ENCODE data around the gene LRRC27. TPM values are rescaled to one million over a fixed set of nuclear protein-coding genes. Genes with fewer than 3 reads are reported as not detected.

Gene LRRC27
- polyA plus RNA-seq, 4 donors, result 19.9 to 32.5 (median 26.5) TPM

DNA sequence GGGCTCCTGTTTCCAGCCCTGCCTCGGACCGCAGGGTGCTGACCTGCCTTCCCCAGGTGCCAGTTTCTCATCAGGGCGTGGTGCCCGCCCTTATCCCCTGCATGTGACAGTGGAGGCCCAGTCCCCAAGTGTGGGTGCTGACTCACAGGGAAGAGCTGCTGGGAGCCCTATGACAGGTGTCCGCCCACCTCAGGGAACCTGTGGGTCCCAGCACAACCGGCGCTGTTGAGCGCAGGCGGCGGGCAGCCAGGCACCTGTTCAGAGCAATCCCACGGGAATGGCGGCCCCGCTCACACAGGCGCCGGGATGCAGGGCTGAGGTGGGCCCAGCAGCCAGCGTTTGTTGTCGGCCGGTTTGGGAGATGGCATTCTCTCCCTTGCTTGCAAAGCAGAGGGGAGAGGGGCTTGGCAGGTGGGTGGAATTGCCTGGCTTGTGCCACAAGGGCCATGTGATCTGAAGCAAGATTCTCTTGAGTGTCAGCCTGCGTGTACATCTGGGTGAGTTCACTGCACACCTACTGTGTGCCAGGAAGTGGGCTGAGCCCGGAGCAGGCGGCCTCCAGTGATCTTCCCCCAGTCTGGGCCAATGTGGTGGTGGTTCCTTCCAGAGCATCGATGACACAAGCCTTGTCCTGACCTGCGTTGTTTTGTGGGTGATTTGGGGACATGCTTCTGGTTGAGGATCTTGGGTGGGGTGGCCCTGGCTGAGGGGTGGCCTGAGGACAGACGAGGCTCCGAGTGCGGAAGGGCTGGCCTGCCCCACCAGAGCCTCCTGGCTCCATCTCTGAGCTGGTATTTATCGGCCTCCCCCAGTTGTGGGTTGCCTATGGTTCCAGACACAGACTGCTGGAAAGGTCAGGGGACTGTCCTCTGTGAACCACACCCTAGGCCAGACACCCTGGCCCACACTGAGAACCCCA is 67.4 kb downstream of the LRRC27 start:
- DNase-seq (ENCODE audit: low read depth in 4 of 4, low spot score in 2 of 4), result no peak

DNA sequence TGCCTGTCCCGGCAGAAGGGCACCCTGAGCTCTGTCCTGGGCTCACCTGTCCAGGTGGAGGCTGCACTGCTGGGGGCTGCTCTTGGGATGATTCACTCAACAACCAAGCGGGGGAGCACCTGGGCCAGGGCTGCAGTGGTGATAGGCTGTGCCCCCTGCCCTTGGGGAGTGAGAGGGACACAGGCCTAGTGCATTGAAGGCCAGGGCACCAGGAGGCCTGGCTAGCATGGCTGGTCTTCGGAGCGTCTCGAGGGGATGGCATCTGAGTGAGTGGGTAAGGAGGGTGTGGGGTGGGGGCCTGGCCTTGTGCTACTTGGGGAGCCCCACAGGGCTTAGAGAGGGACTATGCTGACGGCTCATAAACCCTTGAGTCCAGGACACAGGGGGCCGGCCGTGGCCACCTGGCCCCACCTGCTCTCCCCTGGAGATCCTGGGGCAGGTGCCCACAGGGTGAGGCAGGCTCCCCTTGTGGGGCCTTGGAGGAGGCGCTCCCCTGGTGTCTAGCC is 68.1 kb downstream of the LRRC27 start:
- DNase-seq (ENCODE audit: low read depth in 4 of 4, low spot score in 2 of 4), result no peak

DNA sequence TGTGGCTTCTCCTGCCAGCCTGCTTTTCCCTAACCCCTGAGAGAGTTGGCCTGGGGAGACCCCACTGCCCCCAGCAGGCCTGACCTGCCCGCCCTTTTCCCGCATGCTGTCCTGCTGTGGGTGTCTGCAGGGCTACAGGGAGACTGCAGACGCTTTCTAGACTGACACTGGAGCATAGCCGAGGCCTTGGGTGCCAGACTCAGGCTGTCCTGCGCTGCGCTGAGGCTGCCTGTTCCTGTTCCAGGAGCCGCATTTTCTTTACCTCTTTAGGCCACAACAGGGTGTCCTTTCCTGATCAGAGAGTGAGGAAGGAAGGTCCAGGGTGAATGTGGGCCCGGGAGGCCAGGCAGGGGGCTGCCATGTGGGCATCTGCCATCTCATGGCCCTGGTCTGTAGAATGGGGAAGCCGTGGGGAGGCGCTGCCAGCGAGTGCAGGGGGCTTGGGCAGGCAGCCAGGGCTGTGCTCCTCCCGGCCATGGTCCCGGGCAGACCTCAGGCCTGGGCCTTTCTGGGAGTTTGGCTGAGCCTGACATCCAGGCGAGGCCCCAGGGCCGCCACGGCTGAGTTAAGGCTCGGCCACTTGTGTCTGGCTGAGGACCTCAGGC is 68.7 kb downstream of the LRRC27 start:
- no peak for DNase-seq (ENCODE audit: low read depth in 4 of 4, low spot score in 2 of 4)

DNA sequence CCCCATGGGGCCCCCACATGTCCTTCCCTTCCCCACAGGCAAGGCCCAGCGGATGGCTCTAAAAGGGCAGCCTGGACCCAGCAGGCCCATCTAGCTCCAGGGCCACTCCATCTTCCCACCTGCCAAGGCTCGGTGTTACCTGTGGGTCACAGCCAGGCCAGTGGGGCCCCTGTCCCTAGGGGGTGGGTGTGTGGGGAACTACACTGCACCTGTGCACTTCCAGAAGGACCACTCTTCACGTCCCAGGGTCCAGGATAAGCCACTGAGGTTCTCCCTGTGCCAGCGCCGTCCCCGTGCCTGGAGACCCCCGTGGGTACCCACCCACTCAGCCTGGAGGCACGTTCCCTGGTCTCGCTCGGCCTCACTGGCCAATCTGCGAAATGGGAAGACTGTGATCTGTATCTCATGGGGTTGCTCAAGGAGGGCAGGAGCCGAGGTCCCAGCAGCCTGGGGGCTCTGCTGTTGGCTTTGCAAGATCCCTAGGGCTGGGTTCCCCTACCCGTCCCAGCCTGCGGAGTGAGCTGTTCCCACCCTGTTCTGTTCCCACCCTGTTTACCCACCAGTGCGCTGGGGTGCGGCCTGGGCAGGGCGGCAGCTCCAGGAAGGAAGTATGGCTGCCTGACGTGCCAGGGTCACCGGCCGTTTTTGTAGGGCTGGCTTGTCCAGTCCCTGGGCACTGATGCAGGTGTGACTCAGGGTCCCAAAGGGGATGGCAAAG is 69.6 kb downstream of the LRRC27 start:
- no peak for DNase-seq (ENCODE audit: low read depth in 4 of 4, low spot score in 2 of 4)

DNA sequence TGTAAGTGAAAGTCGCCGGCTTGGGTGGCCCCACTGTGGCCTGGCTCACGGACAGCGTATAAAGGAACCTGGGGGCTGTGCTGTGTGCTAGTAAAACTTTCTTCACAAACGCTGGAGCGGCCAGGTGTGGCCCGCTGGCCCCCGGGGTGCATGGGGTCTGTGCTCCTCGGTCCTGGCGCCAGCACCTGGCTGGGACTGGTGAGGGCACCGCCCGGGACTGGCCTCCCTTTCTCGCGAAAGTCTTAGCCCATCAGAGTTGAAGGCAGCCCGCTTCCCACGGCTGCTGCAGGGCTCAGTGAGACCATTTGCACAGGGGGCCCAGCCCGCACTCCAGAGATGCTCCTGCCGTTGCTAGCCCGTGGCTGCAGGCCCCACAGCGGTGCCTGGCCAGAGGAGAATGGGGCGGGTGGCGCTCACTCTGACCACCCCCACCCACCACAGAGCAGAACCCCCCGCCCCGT is 70.8 kb downstream of the LRRC27 start:
- DNase-seq (ENCODE audit: low read depth in 4 of 4, low spot score in 2 of 4), result no peak

DNA sequence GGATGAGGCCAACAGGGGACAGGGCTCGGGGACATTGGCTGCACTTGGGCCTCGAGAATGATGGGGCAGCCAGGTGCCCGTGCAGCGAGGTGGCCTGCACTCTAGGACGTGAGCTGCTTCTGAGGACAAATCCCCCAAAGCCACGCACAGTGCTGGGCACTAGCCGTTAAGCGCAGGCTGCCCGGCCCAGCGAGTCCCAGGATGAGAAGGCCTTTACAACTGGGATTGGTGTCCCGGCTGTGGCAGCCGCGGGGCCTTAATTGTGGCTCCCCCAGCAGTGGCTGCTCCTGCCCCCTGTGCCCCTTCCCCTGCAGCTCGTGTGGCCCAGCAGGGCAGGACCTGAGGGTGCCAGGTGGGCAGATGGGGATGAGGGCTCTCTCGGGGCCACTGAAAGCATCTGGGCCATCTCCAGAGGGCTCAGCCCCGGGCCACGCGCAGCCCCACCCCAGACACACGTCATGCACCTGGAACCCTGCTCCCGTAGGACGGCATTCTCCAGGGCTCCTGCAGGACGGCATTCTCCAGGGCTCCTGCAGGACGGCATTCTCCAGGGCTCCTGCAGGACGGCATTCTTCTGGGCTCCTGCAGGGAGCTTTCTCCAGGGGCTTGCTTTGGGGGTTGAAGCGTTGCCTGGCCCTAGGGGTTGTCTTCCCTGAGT is 71.6 kb downstream of the LRRC27 start:
- no peak for DNase-seq (ENCODE audit: low read depth in 4 of 4, low spot score in 2 of 4)

DNA sequence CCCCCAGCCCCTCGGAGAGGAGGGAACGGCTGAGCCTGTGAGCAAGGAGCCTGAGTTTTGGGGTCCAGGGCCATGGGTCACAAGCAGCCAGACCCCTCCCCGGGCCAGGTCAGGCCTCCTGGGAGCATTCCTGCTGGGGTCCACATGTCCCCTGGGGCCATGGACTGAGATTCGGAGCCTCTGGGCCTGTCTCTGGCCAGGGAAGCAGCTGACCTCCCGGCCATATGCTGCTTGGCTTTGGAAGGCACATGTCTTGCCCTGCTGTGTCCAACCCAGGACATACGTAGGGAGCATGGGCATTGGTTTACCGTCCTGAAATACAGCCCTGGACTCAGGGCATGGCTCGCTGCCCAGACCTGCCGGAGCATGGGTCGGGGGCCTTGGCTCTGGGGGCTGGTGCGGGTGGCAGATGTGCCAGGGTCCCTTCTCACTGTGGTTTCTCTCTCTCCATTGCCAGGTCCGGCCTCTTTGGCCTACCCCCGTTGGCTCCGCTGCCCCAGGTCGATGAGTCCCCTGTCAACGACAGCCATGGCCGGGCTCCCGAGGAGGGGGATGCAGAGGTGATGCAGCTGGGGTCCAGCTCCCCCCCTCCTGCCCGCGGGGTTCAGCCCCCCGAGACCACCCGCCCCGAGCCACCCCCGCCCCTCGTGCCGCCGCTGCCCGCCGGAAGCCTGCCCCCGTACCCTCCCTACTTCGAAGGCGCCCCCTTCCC is 72.3 kb downstream of the LRRC27 start:
- no peak for DNase-seq (ENCODE audit: low read depth in 4 of 4, low spot score in 2 of 4)

DNA sequence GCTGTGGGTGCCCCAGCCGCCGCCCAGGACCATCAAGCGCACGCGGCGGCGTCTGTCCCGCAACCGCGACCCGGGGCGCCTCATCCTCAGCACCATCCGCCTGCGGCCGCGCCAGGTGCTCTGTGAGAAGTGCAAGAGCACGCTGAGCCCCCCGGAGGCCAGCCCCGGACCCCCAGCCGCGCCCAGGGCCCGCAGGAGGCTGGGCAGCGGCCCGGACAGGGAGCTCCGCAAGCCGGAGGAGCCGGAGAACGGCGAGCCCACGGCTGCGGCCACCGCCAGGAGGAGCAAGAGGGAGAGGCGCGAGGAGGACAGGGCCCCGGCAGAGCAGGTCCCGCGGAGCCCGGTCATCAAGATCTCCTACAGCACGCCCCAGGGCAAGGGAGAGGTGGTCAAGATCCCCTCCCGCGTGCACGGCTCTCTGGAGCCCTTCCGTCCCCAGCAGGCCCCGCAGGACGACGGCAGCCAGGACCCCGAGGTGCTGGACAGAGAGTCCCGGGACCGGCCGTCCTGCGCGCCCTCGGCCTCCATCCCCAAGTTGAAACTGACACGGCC is 73.0 kb downstream of the LRRC27 start:
- DNase-seq (ENCODE audit: low read depth in 4 of 4, low spot score in 2 of 4), result no peak

DNA sequence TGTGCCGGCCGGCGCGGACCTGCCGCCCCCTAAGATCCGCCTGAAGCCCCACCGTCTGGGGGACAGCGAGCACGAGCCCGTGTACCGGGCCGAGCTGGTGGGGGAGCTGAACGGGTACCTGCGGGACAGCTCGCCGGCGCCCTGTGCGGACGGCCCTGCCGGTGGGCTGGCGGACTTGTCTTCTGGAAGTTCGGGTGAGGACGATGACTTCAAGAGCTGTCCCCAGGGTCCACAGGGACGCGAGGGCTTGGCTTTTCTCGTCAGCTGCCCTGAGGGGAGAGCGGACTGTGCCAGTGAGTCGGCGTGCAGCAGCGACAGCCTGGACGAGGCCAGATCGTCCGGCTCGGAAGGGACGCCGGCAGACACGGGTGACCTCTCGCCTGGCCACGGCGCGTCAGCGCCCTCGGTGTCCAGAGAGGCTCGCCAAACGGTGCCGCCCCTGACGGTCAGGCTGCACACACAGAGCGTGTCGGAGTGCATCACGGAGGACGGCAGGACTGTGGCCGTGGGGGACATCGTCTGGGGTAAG is 73.5 kb downstream of the LRRC27 start:
- DNase-seq (ENCODE audit: low read depth in 4 of 4, low spot score in 2 of 4), result no peak

DNA sequence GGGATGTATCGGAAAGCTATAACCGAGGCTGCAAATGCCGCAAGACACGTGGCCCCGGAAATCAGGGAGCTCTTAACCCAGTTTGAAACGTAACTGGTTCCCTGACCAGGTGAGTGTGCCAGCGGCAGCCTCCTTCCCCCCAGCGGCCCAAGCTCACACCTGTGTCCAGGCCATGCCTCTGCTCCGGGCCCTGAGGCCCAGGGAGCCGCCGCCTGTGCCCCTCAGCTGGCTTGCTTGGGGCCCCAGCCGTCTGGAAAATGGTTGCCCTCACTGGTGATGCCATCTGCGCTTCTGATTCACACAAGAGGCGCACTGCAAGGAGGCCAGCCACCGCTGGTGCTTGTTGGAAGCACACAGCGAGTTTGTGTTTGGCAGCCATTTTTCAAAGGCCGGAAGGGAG is 74.2 kb downstream of the LRRC27 start:
- DNase-seq (ENCODE audit: low read depth in 4 of 4, low spot score in 2 of 4), result no peak

DNA sequence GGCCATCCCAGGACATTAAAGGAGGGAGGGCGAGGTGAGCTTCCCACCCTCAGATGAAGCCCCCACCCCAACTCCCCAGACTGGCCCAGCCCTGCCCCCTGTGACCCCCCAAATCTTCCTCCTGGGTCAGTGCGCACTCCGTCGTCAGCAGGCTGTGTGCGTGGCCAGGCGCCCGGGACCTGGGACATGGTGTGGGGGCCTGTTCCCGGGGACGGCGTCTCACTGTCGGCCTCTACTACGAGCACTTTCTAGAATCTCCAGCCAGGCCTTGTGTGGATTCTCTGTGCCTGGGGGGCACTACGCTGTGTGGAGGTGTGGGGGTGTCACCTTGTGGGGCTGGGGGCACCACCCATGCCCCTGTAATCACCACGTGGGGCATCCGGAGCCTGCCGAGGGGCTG is 74.8 kb downstream of the LRRC27 start:
- DNase-seq (ENCODE audit: low read depth in 4 of 4, low spot score in 2 of 4), result no peak

DNA sequence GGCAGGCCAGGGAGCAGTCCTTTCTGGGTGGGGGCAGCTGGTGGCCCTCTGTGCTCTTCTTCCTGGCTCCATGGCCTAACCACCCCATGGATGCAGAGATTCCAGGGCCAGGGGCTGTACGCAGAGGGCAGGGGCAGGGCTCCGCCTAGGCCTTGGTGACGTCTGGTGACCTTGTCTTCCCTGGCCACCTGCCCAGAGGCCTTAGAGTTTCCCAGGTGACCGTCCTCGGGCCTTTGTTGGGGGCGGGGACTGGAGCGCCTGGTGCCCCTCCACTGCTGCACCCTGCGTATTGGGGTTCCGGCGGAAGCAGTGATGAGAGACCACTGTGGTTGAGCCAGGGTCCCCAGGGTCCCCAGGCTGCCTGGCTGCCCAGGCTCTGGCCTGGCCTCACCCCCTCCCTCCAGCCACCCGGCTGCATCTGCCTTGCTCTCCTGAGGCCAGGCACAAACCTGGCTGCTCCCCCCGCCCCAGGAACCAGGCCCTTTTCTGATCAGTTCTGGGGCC is 75.3 kb downstream of the LRRC27 start:
- DNase-seq (ENCODE audit: low read depth in 4 of 4, low spot score in 2 of 4), result no peak

DNA sequence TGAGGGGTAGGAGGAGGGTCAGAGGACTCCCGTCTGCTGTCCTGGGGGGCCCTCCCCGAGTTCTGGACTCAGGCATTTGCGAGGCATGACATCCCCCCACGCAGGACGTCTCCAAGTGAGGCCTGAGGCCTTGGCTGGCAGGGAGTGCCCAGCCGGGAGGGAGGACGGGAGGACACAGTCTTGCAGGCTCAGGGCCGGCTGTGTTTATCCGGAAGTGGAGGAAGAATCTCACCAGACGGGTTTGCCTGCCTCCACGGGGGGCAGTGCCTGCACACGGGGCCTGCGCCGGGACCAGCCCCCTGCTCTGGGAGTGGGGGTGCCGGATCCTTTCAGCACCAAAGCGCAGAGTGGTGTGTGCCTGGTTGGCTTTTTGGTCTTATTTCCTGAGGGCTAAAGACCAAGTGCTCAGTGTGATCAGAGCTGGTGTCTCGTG is 75.9 kb downstream of the LRRC27 start:
- no peak for DNase-seq (ENCODE audit: low read depth in 4 of 4, low spot score in 2 of 4)

DNA sequence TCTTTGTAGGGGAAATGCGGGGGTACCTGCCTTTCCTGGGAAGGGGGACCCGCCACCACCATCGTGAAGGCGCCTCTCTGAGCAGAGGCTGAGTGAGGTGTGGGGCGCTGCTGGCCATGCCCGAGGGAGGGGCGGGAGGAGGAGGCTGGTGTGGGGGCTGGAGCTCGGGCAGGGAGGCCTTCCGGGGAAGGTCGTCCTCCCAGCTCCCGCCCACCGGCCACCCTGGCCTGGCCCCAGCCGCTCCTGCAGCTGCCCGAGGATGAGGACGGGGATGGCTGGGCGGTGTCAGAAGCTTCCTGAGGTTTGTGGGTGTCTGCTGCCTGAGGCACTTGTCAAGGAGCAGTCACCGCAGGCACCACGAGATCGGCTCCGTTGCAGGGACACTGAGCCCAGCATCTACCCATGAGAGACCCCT is 76.4 kb downstream of the LRRC27 start:
- DNase-seq (ENCODE audit: low read depth in 4 of 4, low spot score in 2 of 4), result no peak

DNA sequence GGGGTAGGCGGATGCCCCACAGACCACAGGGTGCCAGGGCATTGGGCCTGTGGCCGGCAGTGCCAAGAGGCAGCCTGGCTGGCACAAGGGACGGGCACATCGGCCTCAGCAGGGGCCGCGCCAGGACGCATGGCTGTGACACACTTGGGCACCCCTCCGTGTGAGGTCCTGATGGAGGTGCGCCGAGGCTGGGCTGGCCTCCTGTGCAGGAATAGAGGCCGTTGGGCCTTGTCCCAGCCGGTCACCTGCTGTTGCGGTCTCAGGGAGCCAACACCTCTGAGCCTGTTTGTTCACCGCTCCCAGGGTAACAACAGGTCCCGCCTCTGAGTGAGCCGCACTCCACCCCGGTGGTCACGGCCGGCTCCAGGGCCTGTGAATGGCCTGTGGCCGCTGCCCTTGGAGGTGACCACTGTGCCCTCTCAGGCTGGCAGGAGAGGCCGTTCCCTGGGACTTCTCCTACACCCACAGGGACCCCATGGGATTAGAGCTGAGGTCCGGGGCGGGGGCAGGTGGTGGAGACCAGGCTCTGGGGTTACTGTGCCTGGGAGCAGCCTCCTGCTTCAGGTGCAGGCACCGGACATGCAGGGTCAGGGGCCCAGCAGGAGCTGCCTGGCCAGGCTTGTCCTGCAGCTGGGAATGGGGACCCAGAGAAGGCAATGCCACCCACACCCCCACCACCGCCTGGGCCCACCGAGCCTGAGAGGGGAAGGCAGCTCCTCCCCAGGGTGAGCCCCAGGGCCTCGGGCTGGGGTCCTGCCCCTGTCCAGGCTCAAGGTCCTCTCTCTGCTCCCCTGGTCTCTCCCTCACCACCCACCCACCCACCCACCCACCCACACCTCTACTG is 77.1 kb downstream of the LRRC27 start:
- DNase-seq (ENCODE audit: low read depth in 4 of 4, low spot score in 2 of 4), result no peak

DNA sequence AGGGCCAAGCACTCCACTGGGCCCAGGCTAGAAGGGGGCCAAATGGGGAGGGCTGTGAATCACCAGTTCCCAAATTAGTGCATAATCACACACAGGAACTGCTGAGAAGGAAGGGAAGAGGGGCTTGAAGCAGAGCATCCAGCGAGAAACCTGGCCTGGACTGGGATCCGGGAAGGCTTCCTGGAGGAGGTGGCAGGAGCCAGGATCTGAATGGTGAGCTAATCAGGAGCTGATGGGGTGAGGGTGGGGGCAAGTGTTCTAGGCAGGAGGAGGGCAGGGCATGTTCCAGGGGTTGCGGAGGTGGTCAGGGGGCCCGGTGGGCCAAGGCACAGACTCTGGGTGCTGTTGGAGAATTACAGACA is 77.7 kb downstream of the LRRC27 start:
- no peak for DNase-seq (ENCODE audit: low read depth in 4 of 4, low spot score in 2 of 4)

DNA sequence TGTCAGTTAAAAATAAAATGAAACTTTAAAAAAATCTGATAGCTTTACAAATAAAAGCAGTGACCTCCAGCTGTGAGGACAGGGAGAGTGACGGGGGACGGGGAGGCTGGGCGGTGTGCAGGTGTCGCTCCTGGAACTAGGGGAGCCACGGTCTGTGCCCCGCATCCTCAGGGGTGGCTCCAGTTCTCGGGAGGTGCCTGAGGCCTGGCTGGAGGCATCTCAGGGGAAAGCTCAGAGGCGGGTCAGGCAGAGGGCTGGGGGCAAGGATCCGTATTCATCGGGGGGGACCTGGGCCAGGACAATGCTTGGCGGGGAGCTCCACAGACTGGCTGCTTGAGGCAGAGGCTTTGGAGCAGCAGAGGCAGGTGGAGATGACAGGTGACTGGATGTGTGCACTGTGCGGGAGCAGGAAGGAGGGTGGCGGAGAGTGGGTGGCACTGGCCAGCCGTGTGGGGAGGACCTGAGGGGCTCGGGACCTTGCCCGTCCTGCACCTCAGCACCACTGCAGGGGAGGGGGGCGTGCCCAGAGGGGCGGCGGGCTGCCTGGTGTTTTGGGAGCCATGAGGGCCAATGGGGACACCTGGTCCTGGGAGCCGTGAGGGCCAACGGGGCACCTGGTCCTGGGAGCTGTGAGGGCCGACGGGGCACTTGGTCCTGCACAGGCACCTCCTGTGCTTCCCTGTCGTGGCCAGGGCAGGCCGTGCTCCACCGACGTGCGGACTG is 78.2 kb downstream of the LRRC27 start:
- DNase-seq (ENCODE audit: low read depth in 4 of 4, low spot score in 2 of 4), result no peak

All from left renal cortex interstitium (tissue), 4 donors.